Thoracic aorta (tissue), 2 donors: ENCODE results near the gene TIAM2. TPM values are rescaled to one million over a fixed set of nuclear protein-coding genes. Genes with fewer than 3 reads are reported as not detected.

Source experiments
- ATAC-seq: fragments of 150-250 bp; one replicate; pipeline ENCODE4 v1.8.0; 2017; ENCODE audit warnings: low read depth; ENCODE audit not compliant: insufficient number of reproducible peaks, low FRiP score
- DNase-seq: peaks from one replicate; pipeline ENCODE4 v3.0.0-alpha.2; 2020; ENCODE audit warnings: low spot score
- H3K27ac ChIP-seq, 2 donors: fragments of 200-600 bp; sonication (generic); 1 replicate in 1 of 2; 2 replicates in 1 of 2; pipeline ENCODE4 v1.5.1; 2016; ENCODE audit warnings: mild to moderate bottlenecking in 2 of 2, moderate library complexity in 2 of 2
- H3K27me3 ChIP-seq: fragments of 200-600 bp; sonication (generic); replicated peaks from 2 replicates; pipeline ENCODE4 v1.6.0; 2016; ENCODE audit warnings: mild to moderate bottlenecking; ENCODE audit not compliant: insufficient read depth
- H3K36me3 ChIP-seq: fragments of 200-600 bp; sonication (generic); one replicate; pipeline ENCODE4 v1.5.1; 2016
- H3K4me1 ChIP-seq, 2 donors: fragments of 200-600 bp; sonication (generic); 1 replicate in 1 of 2; 2 replicates in 1 of 2; pipeline versions ENCODE4 v1.5.1 to v1.6.0; 2016; ENCODE audit warnings: low read depth in 2 of 2, mild to moderate bottlenecking in 1 of 2; ENCODE audit not compliant: control insufficient read depth in 1 of 2
- H3K4me3 ChIP-seq: fragments of 200-600 bp; sonication (generic); 2 replicates; pipeline ENCODE4 v1.5.1; 2016; ENCODE audit warnings: mild to moderate bottlenecking
- H3K9me3 ChIP-seq: fragments of 200-600 bp; sonication (generic); 2 replicates; pipeline ENCODE4 v1.5.1; 2016
- total RNA-seq, 2 donors: library from RNA; depleted of rRNA; stranded (reverse); fragments of >200 nt; gene quantifications; one replicate each; pipeline versions ENCODE4 v1.1.0 to v1.2.3, GENCODE V29; 2016
- TF ChIP-seq, protein P1 (sequence below): fragments of 200-600 bp; sonication (generic); IDR thresholded peaks from one replicate; pipeline ENCODE4 v1.5.1; 2019; ENCODE audit warnings: antibody characterized with exemption

TIAM2 gene
- total RNA-seq, 2 donors from 2014 or later: 17.8 to 22.1 TPM

DNA sequence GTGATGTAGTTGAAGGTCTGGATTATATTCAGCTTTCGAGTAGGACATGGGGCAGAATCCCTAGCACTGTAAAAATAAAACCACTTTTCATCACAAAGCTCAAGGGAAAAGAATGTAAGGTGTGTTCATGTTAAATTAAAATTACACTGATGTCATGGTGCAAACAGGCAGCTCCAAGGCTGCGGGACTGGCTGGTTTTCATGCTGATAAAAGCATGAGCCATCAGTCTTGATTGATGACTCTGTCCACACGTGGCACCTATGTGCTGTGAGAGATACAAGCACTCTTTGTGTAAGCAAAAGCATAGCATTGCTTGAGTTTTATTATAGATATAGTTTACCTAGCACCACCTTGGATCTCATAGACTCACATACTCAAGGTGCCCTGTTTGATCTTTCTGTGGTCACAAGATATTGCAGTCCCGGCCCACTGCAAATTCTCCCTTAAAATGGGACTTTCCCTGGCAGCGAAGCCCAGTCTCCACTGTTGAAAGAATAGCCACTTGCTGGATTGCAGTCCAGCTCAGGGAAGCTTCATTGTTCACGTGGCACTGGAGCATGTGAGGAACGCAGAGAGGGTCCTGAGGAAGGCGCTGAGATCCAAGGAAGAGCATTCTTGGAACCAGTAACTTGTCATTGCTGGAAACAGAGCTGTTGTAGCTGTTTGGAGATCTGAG lies 90.6 kb downstream of the TIAM2 start:
- Histone ChIP-seq H3K9me3 (no peaks in the 10 kb centered on the region), H3K36me3 (no peaks in the 10 kb centered on the region), H3K27ac (no peak overlapping the region), H3K4me3 (no peak overlapping the region), H3K27me3 (no peaks in the 10 kb centered on the region), H3K4me1 (peaks cover 0 to 11% of the 10 kb centered on the region in 2 donors)
- TF ChIP-seq, protein P1, sequence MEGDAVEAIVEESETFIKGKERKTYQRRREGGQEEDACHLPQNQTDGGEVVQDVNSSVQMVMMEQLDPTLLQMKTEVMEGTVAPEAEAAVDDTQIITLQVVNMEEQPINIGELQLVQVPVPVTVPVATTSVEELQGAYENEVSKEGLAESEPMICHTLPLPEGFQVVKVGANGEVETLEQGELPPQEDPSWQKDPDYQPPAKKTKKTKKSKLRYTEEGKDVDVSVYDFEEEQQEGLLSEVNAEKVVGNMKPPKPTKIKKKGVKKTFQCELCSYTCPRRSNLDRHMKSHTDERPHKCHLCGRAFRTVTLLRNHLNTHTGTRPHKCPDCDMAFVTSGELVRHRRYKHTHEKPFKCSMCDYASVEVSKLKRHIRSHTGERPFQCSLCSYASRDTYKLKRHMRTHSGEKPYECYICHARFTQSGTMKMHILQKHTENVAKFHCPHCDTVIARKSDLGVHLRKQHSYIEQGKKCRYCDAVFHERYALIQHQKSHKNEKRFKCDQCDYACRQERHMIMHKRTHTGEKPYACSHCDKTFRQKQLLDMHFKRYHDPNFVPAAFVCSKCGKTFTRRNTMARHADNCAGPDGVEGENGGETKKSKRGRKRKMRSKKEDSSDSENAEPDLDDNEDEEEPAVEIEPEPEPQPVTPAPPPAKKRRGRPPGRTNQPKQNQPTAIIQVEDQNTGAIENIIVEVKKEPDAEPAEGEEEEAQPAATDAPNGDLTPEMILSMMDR: no peak
- ATAC-seq (no peak), DNase-seq (no peak)

DNA sequence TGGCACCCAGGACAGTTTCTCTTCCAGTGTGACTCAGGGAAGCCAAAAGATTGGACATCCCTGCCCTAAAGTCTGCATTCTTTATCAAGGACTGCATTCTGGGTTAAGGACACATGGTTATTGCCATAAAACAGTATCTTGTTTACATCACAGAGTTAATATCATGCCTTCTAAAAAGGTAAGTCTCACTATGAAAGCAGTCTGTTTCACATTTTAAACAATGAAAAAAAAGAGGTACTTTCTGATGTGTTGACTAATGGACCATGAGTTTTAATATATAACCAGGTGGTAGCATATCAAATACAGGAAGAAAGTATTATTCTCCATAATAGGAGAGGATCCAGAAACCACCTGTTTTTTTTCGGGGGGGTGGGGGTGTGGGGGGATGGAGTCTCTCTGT lies 93.7 kb downstream of the TIAM2 start:
- TF ChIP-seq, protein P1: no peak
- no peak for ATAC-seq

DNA sequence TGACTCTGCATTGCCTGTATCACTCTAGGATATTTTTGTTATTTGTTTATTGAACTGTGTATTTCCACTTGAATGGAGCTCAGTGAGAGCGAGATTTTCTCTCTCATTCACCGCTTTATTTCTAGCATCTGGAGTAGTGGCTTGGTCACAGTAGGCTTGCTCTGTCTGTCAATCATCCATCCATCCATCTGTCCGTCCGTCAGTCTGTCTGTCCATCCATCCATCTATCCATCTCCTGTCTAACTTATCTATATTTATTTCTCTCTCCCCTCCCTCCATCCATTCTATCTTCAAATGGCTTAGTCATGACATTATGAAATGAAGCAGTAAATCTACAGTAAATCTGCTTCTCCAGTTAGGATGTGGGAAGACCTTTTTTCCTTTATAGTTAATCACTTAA lies 94.6 kb downstream of the TIAM2 start:
- H3K9me3 ChIP-seq: no peaks in the 10 kb centered on the region
- no peaks in the 10 kb centered on the region for H3K27me3 ChIP-seq
- H3K27ac ChIP-seq: no peak overlapping the region
- no peak overlapping the region for H3K4me3 ChIP-seq
- no peaks in the 10 kb centered on the region for H3K36me3 ChIP-seq
- TF ChIP-seq, protein P1: no peak
- ATAC-seq (no peak), DNase-seq (no peak)
- H3K4me1 ChIP-seq: peaks cover 0 to 11% of the 10 kb centered on the region in 2 donors

More for the DNA sequence above, 93.7 kb downstream of the TIAM2 start:
- no peak overlapping the region for H3K27ac ChIP-seq
- H3K9me3 ChIP-seq: no peaks in the 10 kb centered on the region
- no peak overlapping the region for H3K4me3 ChIP-seq
- DNase-seq: no peak
- peaks cover 0 to 11% of the 10 kb centered on the region in 2 donors for H3K4me1 ChIP-seq
- H3K36me3 ChIP-seq: no peaks in the 10 kb centered on the region
- H3K27me3 ChIP-seq: no peaks in the 10 kb centered on the region

DNA sequence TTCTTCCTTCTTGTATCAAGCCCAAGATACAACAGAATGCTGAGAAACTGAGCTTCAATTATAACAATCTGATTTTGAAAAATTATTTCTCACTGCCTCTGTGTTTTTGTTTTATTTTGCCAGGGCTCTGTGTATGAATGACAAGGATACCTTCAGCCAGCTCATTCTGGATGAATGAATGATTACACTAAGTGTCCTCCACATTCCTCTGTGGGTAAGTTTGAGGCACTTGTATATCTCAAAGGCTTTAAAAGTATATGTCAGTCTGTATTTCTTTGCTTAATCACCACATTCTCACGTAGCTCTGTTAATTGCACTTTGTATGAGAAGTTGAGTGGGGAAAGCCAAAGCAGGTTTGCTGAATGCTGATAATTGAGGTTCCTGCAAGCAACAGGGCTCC lies 95.1 kb downstream of the TIAM2 start:
- H3K4me3 ChIP-seq: no peak overlapping the region
- no peaks in the 10 kb centered on the region for H3K27me3 ChIP-seq
- ATAC-seq (no peak), DNase-seq (no peak)
- H3K9me3 ChIP-seq: no peaks in the 10 kb centered on the region
- no peak overlapping the region for H3K27ac ChIP-seq
- H3K36me3 ChIP-seq: no peaks in the 10 kb centered on the region
- peaks cover 0 to 7% of the 10 kb centered on the region in 2 donors for H3K4me1 ChIP-seq
- TF ChIP-seq, protein P1: no peak

DNA sequence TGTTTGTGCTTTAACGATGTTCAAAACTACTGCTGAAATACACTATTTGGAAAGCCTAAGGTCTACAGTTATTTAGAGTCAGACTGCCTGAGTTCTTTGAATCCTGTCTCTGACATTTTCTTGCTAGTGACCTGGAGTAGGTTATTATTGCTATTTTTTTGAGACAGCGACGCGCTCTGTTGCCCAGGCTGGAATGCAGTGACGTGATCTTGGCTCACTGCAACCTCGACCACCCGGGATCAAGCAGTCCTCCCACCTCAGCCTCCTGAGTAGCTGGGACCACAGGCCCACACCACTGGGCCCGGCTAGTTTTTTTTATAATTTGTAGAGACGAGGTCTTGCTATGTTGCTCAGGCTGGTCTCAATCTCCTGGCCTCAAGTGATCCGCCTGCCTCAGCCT lies 96.6 kb downstream of the TIAM2 start:
- no peak overlapping the region for H3K27ac ChIP-seq
- TF ChIP-seq, protein P1: no peak
- H3K4me1 ChIP-seq: no peaks in the 10 kb centered on the region
- H3K4me3 ChIP-seq: no peak overlapping the region
- no peak for DNase-seq
- H3K9me3 ChIP-seq: no peaks in the 10 kb centered on the region
- H3K36me3 ChIP-seq: no peaks in the 10 kb centered on the region
- no peak for ATAC-seq
- H3K27me3 ChIP-seq: no peaks in the 10 kb centered on the region
